HepG2 (cell line): ENCODE measurements around the gene EIF4G1. TPM values are rescaled to one million over a fixed set of nuclear protein-coding genes. Genes with fewer than 3 reads are reported as not detected.

Experiments
- BCL6 ChIP-seq: IDR thresholded peaks from 2 replicates; pipeline ENCODE4 v1.6.1; 2016; ENCODE audit warnings: missing genetic modification reagents, missing compliant biosample characterization
- CAMTA2 ChIP-seq: sonication (generic); formaldehyde crosslinking; IDR thresholded peaks from 2 replicates; pipeline ENCODE4 v1.4.0; 2020; ENCODE audit warnings: mild to moderate bottlenecking, missing genetic modification reagents, borderline replicate concordance
- KLF13 ChIP-seq: sonication (generic); formaldehyde crosslinking; IDR thresholded peaks from 2 replicates; pipeline ENCODE4 v1.4.0; 2020; ENCODE audit warnings: mild to moderate bottlenecking, missing genetic modification reagents
- PCBP2 ChIP-seq: fragments of 200-400 bp; formaldehyde crosslinking; optimal IDR thresholded peaks from 2 replicates; pipeline ENCODE3; 2018; ENCODE audit warnings: low read length, low read depth; ENCODE audit not compliant: poor library complexity, severe bottlenecking
- REL ChIP-seq: sonication (generic); formaldehyde crosslinking; conservative IDR thresholded peaks from 2 replicates; pipeline ENCODE4 v1.8.0; 2022; ENCODE audit warnings: mild to moderate bottlenecking, missing genetic modification reagents, moderate library complexity
- SKI ChIP-seq: fragments of 450-650 bp; IDR thresholded peaks from one replicate; pipeline ENCODE4 v1.6.1; 2018; ENCODE audit warnings: mild to moderate bottlenecking; ENCODE audit not compliant: partially characterized antibody
- SOX5 ChIP-seq: IDR thresholded peaks from 2 replicates; pipeline ENCODE4 v1.6.1; 2016; ENCODE audit warnings: borderline replicate concordance
- TARDBP ChIP-seq: sonication (generic); formaldehyde crosslinking; IDR thresholded peaks from 2 replicates; pipeline ENCODE4 v1.8.0; 2022; ENCODE audit warnings: mild to moderate bottlenecking, missing genetic modification reagents
- ZFP41 ChIP-seq: sonication (generic); formaldehyde crosslinking; IDR thresholded peaks from 2 replicates; pipeline ENCODE4 v1.4.0; 2020; ENCODE audit warnings: mild to moderate bottlenecking, missing genetic modification reagents, borderline replicate concordance
- ZNF329 ChIP-seq: sonication (generic); formaldehyde crosslinking; IDR thresholded peaks from 2 replicates; pipeline ENCODE4 v1.9.0; 2021; ENCODE audit warnings: low read depth, mild to moderate bottlenecking, missing genetic modification reagents
- ZNF367 ChIP-seq: sonication (generic); formaldehyde crosslinking; IDR thresholded peaks from 2 replicates; pipeline ENCODE4 v1.4.0; 2020; ENCODE audit warnings: missing genetic modification reagents, borderline replicate concordance
- ZNF501 ChIP-seq: sonication (generic); formaldehyde crosslinking; IDR thresholded peaks from 2 replicates; pipeline ENCODE4 v1.5.1; 2020; ENCODE audit warnings: mild to moderate bottlenecking, moderate library complexity, missing genetic modification reagents
- ZNF773 ChIP-seq: sonication (generic); formaldehyde crosslinking; IDR thresholded peaks from 2 replicates; pipeline ENCODE4 v1.4.0; 2020; ENCODE audit warnings: missing genetic modification reagents, borderline replicate concordance
- ZNF883 ChIP-seq: sonication (generic); formaldehyde crosslinking; IDR thresholded peaks from 2 replicates; pipeline ENCODE4 v1.5.1; 2020; ENCODE audit warnings: mild to moderate bottlenecking, missing genetic modification reagents; ENCODE audit errors: not compliant biosample characterization
- polyA plus RNA-seq, 8 experiments: library from polyadenylated mRNA; depleted of rRNA in 3 of 8; stranded (reverse) in 7 of 8; unstranded in 1 of 8; fragments of >200 nt; fragmentation: Illumina TruSeq in 4 of 8; extraction: Trizol in 4 of 8; gene quantifications; 2 replicates each; pipeline versions ENCODE4 v1.2.1 to v1.2.3, GENCODE V29; 2011 to 2016; ENCODE audit warnings: low read depth in 4 of 8, missing spikeins in 1 of 8, mixed read lengths in 1 of 8; ENCODE audit not compliant: insufficient read depth in 1 of 8
- total RNA-seq, 5 experiments: library from RNA; depleted of rRNA; stranded (reverse); fragments of >200 nt; fragmentation: Illumina TruSeq; extraction: Trizol; gene quantifications; 2 replicates each; pipeline ENCODE4 v1.2.3, GENCODE V29; 2016; ENCODE audit warnings: low read depth in 1 of 5
- TF ChIP-seq, protein P1 (sequence below): sonication (generic); formaldehyde crosslinking; IDR thresholded peaks from 2 replicates; pipeline ENCODE4 v1.5.1; 2020; ENCODE audit warnings: mild to moderate bottlenecking, missing genetic modification reagents
- TF ChIP-seq, protein P2 (sequence below): fragments of 450-650 bp; IDR thresholded peaks from 2 replicates; pipeline ENCODE4 v1.6.1; 2017; ENCODE audit warnings: mild to moderate bottlenecking
- TF ChIP-seq, protein P3 (sequence below): IDR thresholded peaks from 2 replicates; pipeline ENCODE4 v1.6.1; 2016; ENCODE audit warnings: low read depth, control low read depth
- TF ChIP-seq, protein P4 (sequence below): sonication (generic); formaldehyde crosslinking; IDR thresholded peaks from 2 replicates; pipeline ENCODE4 v1.5.1; 2020; ENCODE audit warnings: missing genetic modification reagents, mild to moderate bottlenecking, borderline replicate concordance

EIF4G1 gene
- total and polyA plus RNA-seq, 2 of the 13 experiments (the other 11 are each of a cell fraction or from before 2014, with no cell fraction given): 208 to 213 TPM

DNA sequence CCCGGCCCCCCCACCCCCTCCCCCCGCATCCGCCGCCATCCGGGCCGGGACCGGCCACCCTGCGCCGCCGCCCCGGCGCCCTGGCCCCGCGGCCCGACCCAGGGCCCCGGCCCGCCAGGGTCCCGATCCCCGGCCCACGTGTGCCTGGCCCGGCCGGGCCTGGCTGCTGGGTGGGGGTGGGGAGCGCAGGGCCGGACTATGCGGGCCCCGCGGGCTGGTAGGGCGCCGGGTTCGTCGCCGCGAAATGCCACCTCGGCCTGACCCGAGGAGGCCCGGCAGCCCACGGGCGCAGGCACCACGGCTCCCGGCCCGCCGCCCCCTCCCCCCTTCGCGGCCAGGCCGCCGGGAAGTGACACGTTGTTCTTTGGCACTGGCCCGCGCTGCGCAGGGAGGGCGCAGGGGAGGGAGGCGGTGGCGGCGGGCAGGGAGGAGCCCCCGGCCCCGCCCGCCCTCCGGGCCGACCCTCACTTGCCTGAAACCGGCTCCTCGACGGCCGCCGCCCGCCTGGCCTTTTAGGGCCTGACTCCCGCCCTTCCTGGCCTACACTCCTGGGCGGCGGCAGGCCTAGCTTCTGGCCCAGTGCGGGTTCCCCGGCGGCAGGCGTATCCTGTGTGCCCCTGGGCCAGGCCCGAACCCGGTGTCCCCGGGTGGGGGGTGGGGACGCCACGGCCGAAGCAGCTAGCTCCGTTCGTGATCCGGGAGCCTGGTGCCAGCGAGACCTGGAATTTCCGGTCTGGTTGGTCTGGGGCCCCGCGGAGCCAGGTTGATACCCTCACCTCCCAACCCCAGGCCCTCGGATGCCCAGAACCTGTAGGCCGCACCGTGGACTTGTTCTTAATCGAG, 515 bp downstream of the EIF4G1 start (continued):
- TF ChIP-seq, protein P1, sequence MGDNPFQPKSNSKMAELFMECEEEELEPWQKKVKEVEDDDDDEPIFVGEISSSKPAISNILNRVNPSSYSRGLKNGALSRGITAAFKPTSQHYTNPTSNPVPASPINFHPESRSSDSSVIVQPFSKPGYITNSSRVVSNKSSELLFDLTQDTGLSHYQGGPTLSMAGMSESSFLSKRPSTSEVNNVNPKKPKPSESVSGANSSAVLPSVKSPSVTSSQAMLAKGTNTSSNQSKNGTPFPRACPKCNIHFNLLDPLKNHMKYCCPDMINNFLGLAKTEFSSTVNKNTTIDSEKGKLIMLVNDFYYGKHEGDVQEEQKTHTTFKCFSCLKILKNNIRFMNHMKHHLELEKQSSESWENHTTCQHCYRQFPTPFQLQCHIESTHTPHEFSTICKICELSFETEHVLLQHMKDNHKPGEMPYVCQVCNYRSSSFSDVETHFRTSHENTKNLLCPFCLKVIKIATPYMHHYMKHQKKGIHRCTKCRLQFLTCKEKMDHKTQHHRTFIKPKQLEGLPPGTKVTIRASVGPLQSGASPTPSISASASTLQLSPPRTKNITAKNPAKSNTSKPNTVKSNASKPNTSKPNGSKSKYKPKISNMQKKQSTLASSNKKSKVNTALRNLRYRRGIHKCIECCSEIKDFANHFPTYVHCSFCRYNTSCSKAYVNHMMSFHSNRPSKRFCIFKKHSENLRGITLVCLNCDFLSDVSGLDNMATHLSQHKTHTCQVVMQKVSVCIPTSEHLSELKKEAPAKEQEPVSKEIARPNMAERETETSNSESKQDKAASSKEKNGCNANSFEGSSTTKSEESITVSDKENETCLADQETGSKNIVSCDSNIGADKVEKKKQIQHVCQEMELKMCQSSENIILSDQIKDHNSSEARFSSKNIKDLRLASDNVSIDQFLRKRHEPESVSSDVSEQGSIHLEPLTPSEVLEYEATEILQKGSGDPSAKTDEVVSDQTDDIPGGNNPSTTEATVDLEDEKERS (CRISPR knock-in tag): no peak
- TF ChIP-seq REL (CRISPR knock-in tag) (no peak), ZFP41 (no peak), BCL6 (CRISPR knock-in tag) (no peak), SKI (no peak), TARDBP (CRISPR knock-in tag) (peak; percentile 40; the same call in 1 of the 2 replicates), ZNF773 (no peak), SOX5 (CRISPR knock-in tag) (no peak), ZNF367 (CRISPR knock-in tag) (no peak), ZNF883 (peak; percentile 46), ZNF501 (CRISPR knock-in tag) (peak; percentile 59; the same call in 1 of the 2 replicates), KLF13 (CRISPR knock-in tag) (no peak), PCBP2 (no peak), ZNF329 (CRISPR knock-in tag) (0 out of 2 replicates have a peak, but pooled peaks have one; percentile 8), CAMTA2 (CRISPR knock-in tag) (0 out of 2 replicates have a peak, but pooled peaks have one; percentile 48)
- TF ChIP-seq, protein P2, sequence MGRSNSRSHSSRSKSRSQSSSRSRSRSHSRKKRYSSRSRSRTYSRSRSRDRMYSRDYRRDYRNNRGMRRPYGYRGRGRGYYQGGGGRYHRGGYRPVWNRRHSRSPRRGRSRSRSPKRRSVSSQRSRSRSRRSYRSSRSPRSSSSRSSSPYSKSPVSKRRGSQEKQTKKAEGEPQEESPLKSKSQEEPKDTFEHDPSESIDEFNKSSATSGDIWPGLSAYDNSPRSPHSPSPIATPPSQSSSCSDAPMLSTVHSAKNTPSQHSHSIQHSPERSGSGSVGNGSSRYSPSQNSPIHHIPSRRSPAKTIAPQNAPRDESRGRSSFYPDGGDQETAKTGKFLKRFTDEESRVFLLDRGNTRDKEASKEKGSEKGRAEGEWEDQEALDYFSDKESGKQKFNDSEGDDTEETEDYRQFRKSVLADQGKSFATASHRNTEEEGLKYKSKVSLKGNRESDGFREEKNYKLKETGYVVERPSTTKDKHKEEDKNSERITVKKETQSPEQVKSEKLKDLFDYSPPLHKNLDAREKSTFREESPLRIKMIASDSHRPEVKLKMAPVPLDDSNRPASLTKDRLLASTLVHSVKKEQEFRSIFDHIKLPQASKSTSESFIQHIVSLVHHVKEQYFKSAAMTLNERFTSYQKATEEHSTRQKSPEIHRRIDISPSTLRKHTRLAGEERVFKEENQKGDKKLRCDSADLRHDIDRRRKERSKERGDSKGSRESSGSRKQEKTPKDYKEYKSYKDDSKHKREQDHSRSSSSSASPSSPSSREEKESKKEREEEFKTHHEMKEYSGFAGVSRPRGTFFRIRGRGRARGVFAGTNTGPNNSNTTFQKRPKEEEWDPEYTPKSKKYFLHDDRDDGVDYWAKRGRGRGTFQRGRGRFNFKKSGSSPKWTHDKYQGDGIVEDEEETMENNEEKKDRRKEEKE: no peak
- TF ChIP-seq, protein P3, sequence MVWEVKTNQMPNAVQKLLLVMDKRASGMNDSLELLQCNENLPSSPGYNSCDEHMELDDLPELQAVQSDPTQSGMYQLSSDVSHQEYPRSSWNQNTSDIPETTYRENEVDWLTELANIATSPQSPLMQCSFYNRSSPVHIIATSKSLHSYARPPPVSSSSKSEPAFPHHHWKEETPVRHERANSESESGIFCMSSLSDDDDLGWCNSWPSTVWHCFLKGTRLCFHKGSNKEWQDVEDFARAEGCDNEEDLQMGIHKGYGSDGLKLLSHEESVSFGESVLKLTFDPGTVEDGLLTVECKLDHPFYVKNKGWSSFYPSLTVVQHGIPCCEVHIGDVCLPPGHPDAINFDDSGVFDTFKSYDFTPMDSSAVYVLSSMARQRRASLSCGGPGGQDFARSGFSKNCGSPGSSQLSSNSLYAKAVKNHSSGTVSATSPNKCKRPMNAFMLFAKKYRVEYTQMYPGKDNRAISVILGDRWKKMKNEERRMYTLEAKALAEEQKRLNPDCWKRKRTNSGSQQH: no peak
- TF ChIP-seq, protein P4, sequence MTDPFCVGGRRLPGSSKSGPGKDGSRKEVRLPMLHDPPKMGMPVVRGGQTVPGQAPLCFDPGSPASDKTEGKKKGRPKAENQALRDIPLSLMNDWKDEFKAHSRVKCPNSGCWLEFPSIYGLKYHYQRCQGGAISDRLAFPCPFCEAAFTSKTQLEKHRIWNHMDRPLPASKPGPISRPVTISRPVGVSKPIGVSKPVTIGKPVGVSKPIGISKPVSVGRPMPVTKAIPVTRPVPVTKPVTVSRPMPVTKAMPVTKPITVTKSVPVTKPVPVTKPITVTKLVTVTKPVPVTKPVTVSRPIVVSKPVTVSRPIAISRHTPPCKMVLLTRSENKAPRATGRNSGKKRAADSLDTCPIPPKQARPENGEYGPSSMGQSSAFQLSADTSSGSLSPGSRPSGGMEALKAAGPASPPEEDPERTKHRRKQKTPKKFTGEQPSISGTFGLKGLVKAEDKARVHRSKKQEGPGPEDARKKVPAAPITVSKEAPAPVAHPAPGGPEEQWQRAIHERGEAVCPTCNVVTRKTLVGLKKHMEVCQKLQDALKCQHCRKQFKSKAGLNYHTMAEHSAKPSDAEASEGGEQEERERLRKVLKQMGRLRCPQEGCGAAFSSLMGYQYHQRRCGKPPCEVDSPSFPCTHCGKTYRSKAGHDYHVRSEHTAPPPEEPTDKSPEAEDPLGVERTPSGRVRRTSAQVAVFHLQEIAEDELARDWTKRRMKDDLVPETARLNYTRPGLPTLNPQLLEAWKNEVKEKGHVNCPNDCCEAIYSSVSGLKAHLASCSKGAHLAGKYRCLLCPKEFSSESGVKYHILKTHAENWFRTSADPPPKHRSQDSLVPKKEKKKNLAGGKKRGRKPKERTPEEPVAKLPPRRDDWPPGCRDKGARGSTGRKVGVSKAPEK (CRISPR knock-in tag): no peak
